Spleen (tissue), 7 donors: ENCODE data around the gene RHBDL3.

Experiments
- POLR2A ChIP-seq, 3 donors: fragments of 450-650 bp; IDR thresholded peaks; one replicate each; pipeline ENCODE4 v1.5.1; 2017; ENCODE audit warnings: antibody characterized with exemption in 3 of 3, mild to moderate bottlenecking in 1 of 3
- TF ChIP-seq, protein P1 (sequence below), 11 experiments: fragments of 200-600 bp in 7 of 11; fragments of 450-650 bp in 4 of 11; sonication (generic) in 4 of 11; IDR thresholded peaks in 8 of 11; conservative IDR thresholded peaks in 3 of 11; 1 replicate in 7 of 11; 2 replicates in 4 of 11; pipeline versions ENCODE4 v1.4.0 to v1.8.0; 2016 to 2021; ENCODE audit warnings: antibody characterized with exemption in 11 of 11, inconsistent platforms in 4 of 11, mild to moderate bottlenecking in 1 of 11
- donor health status: DM: no; HTN: no; CAD: no; lungs with moderate emphysema.
- donor health status: DM: no; HTN: no; CAD: no.
- donor health status: DM: no; HTN: no; CAD: no.

DNA sequence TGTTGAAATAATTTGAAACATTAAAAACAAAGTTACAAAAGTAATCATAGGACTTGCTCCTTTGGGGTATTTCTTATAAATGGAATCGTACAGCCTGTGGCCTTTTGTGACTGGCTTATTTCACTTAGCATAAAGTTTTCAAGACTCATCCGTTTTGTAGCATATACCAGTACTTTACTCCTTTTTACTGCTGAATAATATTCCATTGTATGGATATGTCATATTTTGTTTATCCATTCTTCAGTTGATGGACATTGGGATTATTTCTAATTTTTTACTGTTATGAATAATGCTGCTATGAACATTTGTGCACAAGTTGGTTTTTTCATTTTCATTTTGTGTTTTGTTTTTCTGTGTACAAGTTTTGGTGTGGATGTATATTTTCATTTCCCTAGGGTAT is 30.0 kb upstream of the RHBDL3 start:
- TF ChIP-seq, protein P1, sequence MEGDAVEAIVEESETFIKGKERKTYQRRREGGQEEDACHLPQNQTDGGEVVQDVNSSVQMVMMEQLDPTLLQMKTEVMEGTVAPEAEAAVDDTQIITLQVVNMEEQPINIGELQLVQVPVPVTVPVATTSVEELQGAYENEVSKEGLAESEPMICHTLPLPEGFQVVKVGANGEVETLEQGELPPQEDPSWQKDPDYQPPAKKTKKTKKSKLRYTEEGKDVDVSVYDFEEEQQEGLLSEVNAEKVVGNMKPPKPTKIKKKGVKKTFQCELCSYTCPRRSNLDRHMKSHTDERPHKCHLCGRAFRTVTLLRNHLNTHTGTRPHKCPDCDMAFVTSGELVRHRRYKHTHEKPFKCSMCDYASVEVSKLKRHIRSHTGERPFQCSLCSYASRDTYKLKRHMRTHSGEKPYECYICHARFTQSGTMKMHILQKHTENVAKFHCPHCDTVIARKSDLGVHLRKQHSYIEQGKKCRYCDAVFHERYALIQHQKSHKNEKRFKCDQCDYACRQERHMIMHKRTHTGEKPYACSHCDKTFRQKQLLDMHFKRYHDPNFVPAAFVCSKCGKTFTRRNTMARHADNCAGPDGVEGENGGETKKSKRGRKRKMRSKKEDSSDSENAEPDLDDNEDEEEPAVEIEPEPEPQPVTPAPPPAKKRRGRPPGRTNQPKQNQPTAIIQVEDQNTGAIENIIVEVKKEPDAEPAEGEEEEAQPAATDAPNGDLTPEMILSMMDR (IDR thresholded peaks at IDR 0.05 in 8 of 11, conservative IDR thresholded peaks at IDR 0.05 in 3 of 11), result no peak
- TF ChIP-seq POLR2A (IDR thresholded peaks at IDR 0.05), result no peak
